BLaER1 treated with 17β-estradiol and CSF1 and Interleukin-3, amounts not matched to agents 10 nM and 100 nM (cell line): ENCODE results near the gene UACA.

Experiments used
- H3K27ac ChIP-seq, 11 experiments: shearing (Covaris generic); formaldehyde crosslinking; 2 replicates each; pipeline ENCODE4 v1.8.1; 2022
- H3K27me3 ChIP-seq, 11 experiments: shearing (Covaris generic); formaldehyde crosslinking; 2 replicates each; pipeline ENCODE4 v1.8.1; 2022
- H3K36me3 ChIP-seq, 11 experiments: shearing (Covaris generic); formaldehyde crosslinking; 2 replicates each; pipeline ENCODE4 v1.8.1; 2022
- H3K4me1 ChIP-seq, 10 experiments: shearing (Covaris generic); formaldehyde crosslinking; 2 replicates each; pipeline ENCODE4 v1.8.1; 2022
- H3K4me2 ChIP-seq, 11 experiments: shearing (Covaris generic); formaldehyde crosslinking; 2 replicates each; pipeline ENCODE4 v1.8.1; 2022
- H3K4me3 ChIP-seq, 10 experiments: shearing (Covaris generic); formaldehyde crosslinking; 2 replicates each; pipeline ENCODE4 v1.8.1; 2022
- H3K9ac ChIP-seq, 11 experiments: shearing (Covaris generic); formaldehyde crosslinking; 2 replicates each; pipeline ENCODE4 v1.8.1; 2022
- H3K9me3 ChIP-seq, 11 experiments: shearing (Covaris generic); formaldehyde crosslinking; replicated peaks in 1 of 11; 2 replicates each; pipeline ENCODE4 v1.8.1; 2022
- H4K20me1 ChIP-seq, 11 experiments: shearing (Covaris generic); formaldehyde crosslinking; 2 replicates each; pipeline ENCODE4 v1.8.1; 2022
- Cebpa-rat ChIP-seq, 11 experiments: shearing (Covaris generic); IDR thresholded peaks; 2 replicates each; pipeline ENCODE4 v1.8.1; 2022

UACA gene

GRCh38 chr15:70797464-70797863 is 34.1 kb upstream of the UACA start:
- no peak for TF ChIP-seq Cebpa-rat (IDR thresholded peaks at IDR 0.05)
- H3K4me2 ChIP-seq = no peak overlapping the region
- H3K27ac ChIP-seq = no peak overlapping the region
- H3K4me1 ChIP-seq = 0 out of 20 replicates have a peak, but pooled peaks cover 0 to 4% (median 0%) of the 10 kb centered on the region in 10 experiments
- no peaks in the 10 kb centered on the region for H3K9me3 ChIP-seq
- no peaks in the 10 kb centered on the region for H3K27me3 ChIP-seq
- H4K20me1 ChIP-seq = no peaks in the 10 kb centered on the region
- H3K36me3 ChIP-seq = no peaks in the 10 kb centered on the region
- H3K9ac ChIP-seq = no peak overlapping the region
- no peak overlapping the region for H3K4me3 ChIP-seq

- H3K4me1 ChIP-seq = 0 out of 20 replicates have a peak, but pooled peaks cover 0 to 6% (median 0%) of the 10 kb centered on the region in 10 experiments
Measured at GRCh38 chr15:70796516-70797310, 33.4 kb upstream of the UACA start.

GRCh38 chr15:70795311-70795665 is 31.9 kb upstream of the UACA start:
- Histone ChIP-seq H3K9ac (no peak overlapping the region), H3K27ac (no peak overlapping the region), H4K20me1 (no peaks in the 10 kb centered on the region), H3K4me3 (no peak overlapping the region), H3K4me2 (no peak overlapping the region), H3K9me3 (no peaks in the 10 kb centered on the region), H3K36me3 (no peaks in the 10 kb centered on the region), H3K27me3 (no peaks in the 10 kb centered on the region), H3K4me1 (0 out of 20 replicates have a peak, but pooled peaks cover 0 to 6% (median 0%) of the 10 kb centered on the region in 10 experiments)
- no peak for TF ChIP-seq Cebpa-rat (IDR thresholded peaks at IDR 0.05)

More at GRCh38 chr15:70796516-70797310, 33.4 kb upstream of the UACA start:
- Histone ChIP-seq H4K20me1 (no peaks in the 10 kb centered on the region), H3K4me3 (no peak overlapping the region), H3K9ac (no peak overlapping the region), H3K36me3 (no peaks in the 10 kb centered on the region), H3K4me2 (no peak overlapping the region), H3K9me3 (no peaks in the 10 kb centered on the region), H3K27ac (no peak overlapping the region), H3K27me3 (no peaks in the 10 kb centered on the region)
- TF ChIP-seq Cebpa-rat (IDR thresholded peaks at IDR 0.05) = no peak

- no peak overlapping the region for H3K9ac ChIP-seq
- H3K4me3 ChIP-seq = no peak overlapping the region
- H3K36me3 ChIP-seq = no peaks in the 10 kb centered on the region
- no peak overlapping the region for H3K4me2 ChIP-seq
- no peaks in the 10 kb centered on the region for H4K20me1 ChIP-seq
- H3K27ac ChIP-seq = no peak overlapping the region
- no peak for TF ChIP-seq Cebpa-rat (IDR thresholded peaks at IDR 0.05)
- 0 out of 20 replicates have a peak, but pooled peaks cover 0 to 6% (median 0%) of the 10 kb centered on the region in 10 experiments for H3K4me1 ChIP-seq
- no peaks in the 10 kb centered on the region for H3K27me3 ChIP-seq
- H3K9me3 ChIP-seq = no peaks in the 10 kb centered on the region
Measured at GRCh38 chr15:70794596-70795310, 31.4 kb upstream of the UACA start.

DNA sequence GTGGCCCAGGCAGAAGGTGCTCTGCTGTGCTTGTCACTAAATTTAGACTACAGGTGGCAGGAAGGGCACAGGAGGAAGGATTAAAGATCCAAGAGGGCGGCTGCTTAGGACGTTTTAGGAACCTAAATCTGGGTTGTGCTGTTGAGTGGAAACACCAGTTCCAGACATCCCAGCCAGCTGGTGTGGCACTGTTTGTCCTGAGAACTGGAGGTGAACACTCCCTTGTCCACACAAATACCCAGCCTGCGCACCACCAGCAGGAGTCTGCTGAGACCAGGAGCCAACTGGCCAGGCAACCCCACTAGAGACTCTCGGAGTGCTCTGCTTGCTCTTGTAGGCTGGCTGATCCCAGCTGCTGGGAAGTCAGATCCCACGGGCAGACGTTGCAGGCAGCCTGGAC is 30.3 kb upstream of the UACA start:
- Histone ChIP-seq H3K4me1 (0 out of 20 replicates have a peak, but pooled peaks cover 0 to 6% (median 0%) of the 10 kb centered on the region in 10 experiments), H3K4me2 (no peak overlapping the region), H3K27ac (no peak overlapping the region), H3K4me3 (no peak overlapping the region), H3K27me3 (no peaks in the 10 kb centered on the region), H3K36me3 (no peaks in the 10 kb centered on the region), H3K9ac (no peak overlapping the region), H3K9me3 (no peaks in the 10 kb centered on the region), H4K20me1 (no peaks in the 10 kb centered on the region)
- no peak for TF ChIP-seq Cebpa-rat (IDR thresholded peaks at IDR 0.05)

DNA sequence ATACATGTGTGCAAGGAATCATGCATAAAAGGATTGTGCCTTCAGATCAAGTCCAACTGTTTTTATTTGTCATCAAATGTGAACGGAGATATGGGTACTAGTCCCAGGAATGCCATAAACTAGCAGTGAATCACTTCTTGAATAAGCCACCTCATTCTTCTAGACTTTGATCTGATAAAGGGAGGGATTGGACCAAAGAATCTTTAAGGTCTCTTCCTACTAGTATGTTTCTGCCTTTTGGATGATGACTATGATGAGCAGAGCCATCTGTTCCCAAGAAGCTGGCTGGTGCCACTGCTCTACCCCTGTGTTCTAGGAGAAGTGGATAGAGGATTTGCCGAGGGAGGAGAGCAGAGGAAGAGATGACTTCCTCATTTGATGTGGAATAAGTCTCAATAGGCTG is 28.8 kb upstream of the UACA start:
- Histone ChIP-seq H3K9ac (no peak overlapping the region), H3K36me3 (no peaks in the 10 kb centered on the region), H3K27ac (no peak overlapping the region), H3K4me2 (peak overlapping the region in 2 of 11 experiments; percentile 23 to 33; a peak in 2 of 22 replicates), H3K4me3 (no peak overlapping the region), H3K9me3 (no peaks in the 10 kb centered on the region), H3K4me1 (0 out of 20 replicates have a peak, but pooled peaks cover 0 to 6% (median 0%) of the 10 kb centered on the region in 10 experiments), H4K20me1 (no peaks in the 10 kb centered on the region), H3K27me3 (no peaks in the 10 kb centered on the region)
- TF ChIP-seq Cebpa-rat (IDR thresholded peaks at IDR 0.05) = no peak

DNA sequence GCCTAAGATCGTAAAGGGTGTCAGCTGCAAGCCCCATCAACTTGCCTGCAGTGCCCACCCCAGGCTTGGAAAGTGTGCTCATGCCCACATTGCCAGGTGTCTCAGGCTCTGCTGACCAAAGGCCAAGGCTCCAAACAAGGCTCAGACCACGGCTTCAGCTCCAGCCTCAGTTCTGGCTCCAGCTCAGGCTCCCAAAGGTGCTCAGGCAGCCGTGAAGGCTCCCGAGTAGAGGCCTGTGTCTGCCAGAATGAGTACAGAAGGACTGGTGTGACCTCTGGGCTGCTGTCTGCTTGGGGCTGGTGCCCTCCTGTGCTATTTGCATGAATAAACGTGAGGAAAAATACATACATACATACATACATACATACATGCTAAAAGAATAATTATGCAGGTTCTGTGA is 27.9 kb upstream of the UACA start:
- Histone ChIP-seq H3K27ac (no peak overlapping the region), H3K4me1 (0 out of 20 replicates have a peak, but pooled peaks cover 0 to 6% (median 0%) of the 10 kb centered on the region in 10 experiments), H4K20me1 (no peaks in the 10 kb centered on the region), H3K9ac (no peak overlapping the region), H3K27me3 (no peaks in the 10 kb centered on the region), H3K4me3 (no peak overlapping the region), H3K36me3 (no peaks in the 10 kb centered on the region), H3K9me3 (no peaks in the 10 kb centered on the region), H3K4me2 (no peak overlapping the region)
- TF ChIP-seq Cebpa-rat (IDR thresholded peaks at IDR 0.05) = no peak

GRCh38 chr15:70789213-70789612 is 25.9 kb upstream of the UACA start:
- Histone ChIP-seq H3K4me2 (no peak overlapping the region), H3K27me3 (no peaks in the 10 kb centered on the region), H3K36me3 (no peaks in the 10 kb centered on the region), H3K9ac (no peak overlapping the region), H3K4me1 (0 out of 20 replicates have a peak, but pooled peaks cover 0 to 6% (median 0%) of the 10 kb centered on the region in 10 experiments), H4K20me1 (no peaks in the 10 kb centered on the region), H3K9me3 (no peaks in the 10 kb centered on the region), H3K4me3 (no peak overlapping the region), H3K27ac (no peak overlapping the region)
- TF ChIP-seq Cebpa-rat (IDR thresholded peaks at IDR 0.05) = no peak
